Vagina (tissue), 2 donors: ENCODE results near the gene ADAM8. TPM values are rescaled to one million over a fixed set of nuclear protein-coding genes. Genes with fewer than 3 reads are reported as not detected.

Source experiments
- DNase-seq, 2 donors: peaks; one replicate each; pipeline ENCODE4 v3.0.0-alpha.2; 2017; ENCODE audit errors: extremely low spot score in 2 of 2
- H3K27ac ChIP-seq: fragments of 200-600 bp; sonication (generic); one replicate; pipeline ENCODE4 v1.5.1; 2019
- H3K27me3 ChIP-seq: fragments of 200-600 bp; sonication (generic); one replicate; pipeline ENCODE4 v1.5.1; 2019
- H3K36me3 ChIP-seq, 2 donors: fragments of 200-600 bp; sonication (generic); one replicate each; pipeline ENCODE4 v1.5.1; 2017 to 2019
- H3K4me1 ChIP-seq: fragments of 200-600 bp; sonication (generic); one replicate; pipeline ENCODE4 v1.5.1; 2019
- H3K4me3 ChIP-seq, 2 donors: fragments of 200-600 bp; sonication (generic); 1 replicate in 1 of 2; 2 replicates in 1 of 2; pipeline ENCODE4 v1.5.1; 2016 to 2019
- H3K9me3 ChIP-seq: fragments of 200-600 bp; sonication (generic); one replicate; pipeline ENCODE4 v1.5.1; 2019
- POLR2A ChIP-seq, 2 donors: fragments of 450-650 bp; IDR thresholded peaks; one replicate each; pipeline ENCODE4 v1.6.1; 2017; ENCODE audit warnings: antibody characterized with exemption in 2 of 2, mild to moderate bottlenecking in 2 of 2, moderate library complexity in 2 of 2
- POLR2AphosphoS5 ChIP-seq, 2 donors: sonication (generic); formaldehyde crosslinking; IDR thresholded peaks; one replicate each; pipeline ENCODE4 v1.9.0; 2017; ENCODE audit warnings: antibody characterized with exemption in 2 of 2, mild to moderate bottlenecking in 2 of 2, low read depth in 1 of 2; ENCODE audit not compliant: insufficient read depth in 1 of 2
- intact Hi-C: fragments of 100-400 bp; cut with DNase I; formaldehyde crosslinking; loops from one replicate; pipeline ENCODE4 v1.15.1; 2023
- total RNA-seq: library from RNA; depleted of rRNA; stranded (reverse); fragments of >200 nt; gene quantifications from one replicate; pipeline ENCODE4 v1.2.3, GENCODE V29; 2016
- TF ChIP-seq, protein P1 (sequence below), 3 experiments: fragments of 450-650 bp in 2 of 3; fragments of 200-600 bp in 1 of 3; sonication (generic) in 1 of 3; IDR thresholded peaks; one replicate each; pipeline ENCODE4 v1.5.1; 2017 to 2019; ENCODE audit warnings: antibody characterized with exemption in 3 of 3, mild to moderate bottlenecking in 2 of 3, moderate library complexity in 2 of 3

Gene ADAM8
- total RNA-seq, 1 donor from 2014 or later = 11.0 TPM

DNA sequence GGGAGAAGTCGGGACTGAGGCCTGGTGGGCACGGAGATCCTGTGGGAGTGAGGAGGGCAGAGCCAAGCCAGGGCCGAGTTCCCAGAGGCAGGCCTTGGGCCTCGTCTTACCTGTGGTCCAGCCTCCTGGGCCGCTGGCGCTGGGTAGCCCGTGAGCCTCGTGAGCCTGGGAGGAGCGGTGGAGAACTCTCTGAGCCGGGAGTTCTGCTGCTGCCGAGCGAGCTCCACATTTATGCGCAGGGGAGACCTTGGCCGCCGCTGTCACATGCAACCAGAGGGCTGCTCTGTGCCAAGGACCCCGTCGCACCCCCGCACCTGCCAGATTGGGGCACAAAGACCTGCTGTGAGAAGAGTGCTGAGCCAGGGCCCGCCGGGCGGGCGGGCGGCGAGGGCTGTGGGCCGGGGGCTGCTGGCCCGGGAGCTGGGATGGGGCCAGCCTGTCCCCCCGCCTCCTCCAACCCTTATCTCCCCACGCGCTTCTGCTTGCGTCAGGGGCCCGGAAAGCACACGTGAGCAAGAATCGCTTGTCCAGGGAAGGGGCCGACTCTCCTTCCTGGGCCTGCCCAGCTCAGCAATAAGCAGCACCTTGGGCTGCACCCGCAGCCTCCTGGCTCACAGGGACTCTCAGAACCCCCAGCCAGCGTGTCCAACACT, 28.9 kb downstream of the ADAM8 start:
- H3K4me1 ChIP-seq = no peaks in the 10 kb centered on the region
- no peaks in the 10 kb centered on the region for H3K9me3 ChIP-seq
- no peaks in the 10 kb centered on the region for H3K36me3 ChIP-seq
- H3K27ac ChIP-seq = no peak overlapping the region
- DNase-seq = no peak
- H3K4me3 ChIP-seq = no peak overlapping the region
- intact Hi-C loops = no loop called here
- TF ChIP-seq, protein P1, sequence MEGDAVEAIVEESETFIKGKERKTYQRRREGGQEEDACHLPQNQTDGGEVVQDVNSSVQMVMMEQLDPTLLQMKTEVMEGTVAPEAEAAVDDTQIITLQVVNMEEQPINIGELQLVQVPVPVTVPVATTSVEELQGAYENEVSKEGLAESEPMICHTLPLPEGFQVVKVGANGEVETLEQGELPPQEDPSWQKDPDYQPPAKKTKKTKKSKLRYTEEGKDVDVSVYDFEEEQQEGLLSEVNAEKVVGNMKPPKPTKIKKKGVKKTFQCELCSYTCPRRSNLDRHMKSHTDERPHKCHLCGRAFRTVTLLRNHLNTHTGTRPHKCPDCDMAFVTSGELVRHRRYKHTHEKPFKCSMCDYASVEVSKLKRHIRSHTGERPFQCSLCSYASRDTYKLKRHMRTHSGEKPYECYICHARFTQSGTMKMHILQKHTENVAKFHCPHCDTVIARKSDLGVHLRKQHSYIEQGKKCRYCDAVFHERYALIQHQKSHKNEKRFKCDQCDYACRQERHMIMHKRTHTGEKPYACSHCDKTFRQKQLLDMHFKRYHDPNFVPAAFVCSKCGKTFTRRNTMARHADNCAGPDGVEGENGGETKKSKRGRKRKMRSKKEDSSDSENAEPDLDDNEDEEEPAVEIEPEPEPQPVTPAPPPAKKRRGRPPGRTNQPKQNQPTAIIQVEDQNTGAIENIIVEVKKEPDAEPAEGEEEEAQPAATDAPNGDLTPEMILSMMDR (IDR thresholded peaks at IDR 0.05) = no peak
- TF ChIP-seq POLR2A (IDR thresholded peaks at IDR 0.05) = no peak
- TF ChIP-seq POLR2AphosphoS5 (IDR thresholded peaks at IDR 0.05; ENCODE audit: insufficient read depth in 1 of 2, low read depth in 1 of 2) = no peak
- peaks cover 4% of the 10 kb centered on the region for H3K27me3 ChIP-seq

DNA sequence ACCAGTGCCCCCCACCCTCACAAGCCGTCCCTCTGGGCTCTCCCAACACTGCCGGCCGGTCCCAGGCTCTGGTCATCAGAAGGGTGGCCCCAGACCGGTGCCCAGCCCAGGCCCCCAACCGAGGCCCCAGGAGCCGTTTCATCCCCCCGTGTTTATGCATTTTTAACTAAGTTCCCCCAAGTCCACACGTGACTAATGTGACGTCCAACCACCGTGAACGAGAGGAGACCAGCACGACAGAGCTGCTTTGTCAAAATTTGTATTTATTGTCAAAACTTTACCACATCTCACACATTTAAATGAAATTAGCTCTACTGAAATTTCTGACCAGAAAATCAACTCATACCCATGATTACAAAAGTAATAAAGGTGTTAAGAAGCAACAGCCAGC, 30.4 kb downstream of the ADAM8 start:
- H3K36me3 ChIP-seq = no peaks in the 10 kb centered on the region
- DNase-seq = no peak
- no peak overlapping the region for H3K4me3 ChIP-seq
- TF ChIP-seq, protein P1 (IDR thresholded peaks at IDR 0.05) = no peak
- no peak for TF ChIP-seq POLR2A (IDR thresholded peaks at IDR 0.05)
- TF ChIP-seq POLR2AphosphoS5 (IDR thresholded peaks at IDR 0.05; ENCODE audit: insufficient read depth in 1 of 2, low read depth in 1 of 2) = no peak
- intact Hi-C loops = no loop called here
- H3K27me3 ChIP-seq = peaks cover 4% of the 10 kb centered on the region
- no peaks in the 10 kb centered on the region for H3K9me3 ChIP-seq
- H3K27ac ChIP-seq = no peak overlapping the region
- H3K4me1 ChIP-seq = peaks cover 3% of the 10 kb centered on the region

DNA sequence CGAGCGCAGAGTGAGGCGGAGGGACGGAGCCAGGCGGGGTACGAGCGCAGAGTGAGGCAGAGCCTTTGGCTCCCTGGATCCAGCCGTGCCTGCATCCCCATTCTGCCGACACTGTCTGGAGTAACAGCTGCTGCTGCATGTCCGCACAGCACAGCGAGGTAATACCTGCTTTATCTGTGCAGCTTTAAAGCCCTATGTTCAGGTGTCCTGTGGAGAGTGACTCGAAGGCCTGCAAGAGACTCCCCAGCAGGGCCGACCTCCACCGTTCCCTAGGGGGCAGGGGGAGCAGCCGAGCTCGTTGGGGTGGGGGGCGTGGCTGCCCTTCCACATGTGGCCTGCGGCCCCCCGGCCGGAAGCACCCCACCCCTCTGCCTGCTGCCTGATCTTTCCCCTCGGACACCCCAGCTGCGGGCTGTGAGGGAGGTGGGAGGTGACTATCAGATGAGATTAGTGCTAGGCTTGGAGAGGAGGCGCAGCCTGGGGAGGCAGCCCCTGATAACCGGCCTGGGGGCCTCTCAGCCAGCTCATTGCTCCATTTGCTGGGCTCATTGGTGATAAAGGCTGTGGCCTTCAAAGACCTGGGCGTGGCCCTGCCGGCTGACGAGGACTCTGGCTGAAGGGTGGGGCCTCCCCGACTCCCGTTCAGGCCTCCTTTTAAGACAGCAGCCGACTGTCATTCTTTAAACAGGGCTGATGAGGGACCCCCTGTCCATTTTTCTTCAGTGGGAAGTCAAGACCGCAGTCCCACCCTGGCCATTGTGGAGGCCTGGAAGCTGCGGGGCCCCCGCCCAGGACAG, 31.0 kb downstream of the ADAM8 start:
- peaks cover 5% of the 10 kb centered on the region for H3K4me1 ChIP-seq
- H3K36me3 ChIP-seq = no peaks in the 10 kb centered on the region
- TF ChIP-seq POLR2AphosphoS5 (IDR thresholded peaks at IDR 0.05; ENCODE audit: insufficient read depth in 1 of 2, low read depth in 1 of 2) (no peak), POLR2A (IDR thresholded peaks at IDR 0.05) (no peak)
- TF ChIP-seq, protein P1 (IDR thresholded peaks at IDR 0.05) = no peak
- no peak overlapping the region for H3K4me3 ChIP-seq
- no peak overlapping the region for H3K27ac ChIP-seq
- DNase-seq = no peak
- H3K27me3 ChIP-seq = peaks cover 4% of the 10 kb centered on the region
- H3K9me3 ChIP-seq = no peaks in the 10 kb centered on the region
- intact Hi-C loops = no loop called here

DNA sequence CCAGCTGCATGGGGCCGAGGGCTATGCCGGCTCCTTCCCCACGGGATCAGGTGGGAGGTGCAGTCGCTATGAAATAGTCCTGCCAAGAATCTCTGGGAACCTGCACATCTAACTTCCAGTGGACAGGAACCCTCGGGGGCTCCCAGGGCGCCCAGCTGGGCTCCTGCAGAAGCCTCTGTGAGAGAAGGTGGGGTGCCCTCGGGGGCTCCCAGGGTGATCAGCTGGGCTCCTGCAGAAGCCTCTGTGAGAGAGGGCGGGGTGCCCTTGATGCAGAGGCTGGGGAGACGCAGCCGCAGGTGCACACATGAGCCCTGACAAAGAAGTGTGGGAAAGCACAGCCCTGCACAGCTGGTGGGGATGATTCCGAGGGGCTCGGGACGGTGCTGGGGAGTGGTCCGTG, 33.1 kb downstream of the ADAM8 start:
- Histone ChIP-seq H3K4me1 (peaks cover 5% of the 10 kb centered on the region), H3K36me3 (no peaks in the 10 kb centered on the region), H3K9me3 (no peaks in the 10 kb centered on the region), H3K27ac (no peak overlapping the region), H3K4me3 (no peak overlapping the region), H3K27me3 (peaks cover 4% of the 10 kb centered on the region)
- no peak for DNase-seq
- intact Hi-C loops = no loop called here
- no peak for TF ChIP-seq POLR2AphosphoS5 (IDR thresholded peaks at IDR 0.05; ENCODE audit: insufficient read depth in 1 of 2, low read depth in 1 of 2)

DNA sequence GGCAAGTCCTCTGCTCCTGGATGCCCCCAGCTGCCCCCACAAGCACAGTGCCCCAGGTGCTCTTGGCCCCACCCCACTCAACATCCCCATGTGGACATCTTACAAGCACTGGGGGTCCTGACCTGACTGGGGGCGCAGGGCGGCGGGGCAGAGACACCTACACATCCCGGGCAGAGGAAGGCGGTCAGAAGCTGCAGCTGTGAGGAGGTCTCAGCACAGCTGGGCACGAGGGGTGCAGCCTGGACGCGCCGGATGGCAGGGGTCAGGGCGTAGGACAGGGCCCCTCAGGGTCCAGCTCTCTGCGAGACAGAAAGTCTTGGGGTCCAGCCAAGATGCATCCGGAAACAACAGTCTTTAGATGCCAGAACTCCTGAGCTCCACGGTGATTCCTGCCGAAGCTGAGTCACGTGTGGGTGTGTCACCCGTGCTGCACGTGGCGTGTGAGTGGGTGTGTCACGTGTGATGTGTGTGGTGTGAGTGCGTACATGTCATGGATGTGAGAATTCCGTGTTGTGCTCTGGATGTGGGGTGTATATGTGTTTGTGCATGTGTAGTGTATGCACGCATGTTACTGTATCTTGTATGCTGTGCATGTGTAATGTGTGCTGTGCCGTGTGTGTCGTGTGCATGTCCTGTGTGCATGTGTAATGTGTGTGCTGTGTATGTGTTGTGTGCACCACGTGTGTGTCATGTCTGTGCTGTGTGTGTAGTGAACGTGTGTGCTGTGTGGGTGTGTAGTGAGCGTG, 33.9 kb downstream of the ADAM8 start:
- no peak overlapping the region for H3K27ac ChIP-seq
- H3K9me3 ChIP-seq = no peaks in the 10 kb centered on the region
- H3K4me1 ChIP-seq = peaks cover 10% of the 10 kb centered on the region
- intact Hi-C loops = no loop called here
- no peak overlapping the region for H3K4me3 ChIP-seq
- no peaks in the 10 kb centered on the region for H3K27me3 ChIP-seq
- TF ChIP-seq, protein P1 (IDR thresholded peaks at IDR 0.05) = no peak
- TF ChIP-seq POLR2AphosphoS5 (IDR thresholded peaks at IDR 0.05; ENCODE audit: insufficient read depth in 1 of 2, low read depth in 1 of 2) = no peak
- no peak for TF ChIP-seq POLR2A (IDR thresholded peaks at IDR 0.05)
- no peaks in the 10 kb centered on the region for H3K36me3 ChIP-seq
- no peak for DNase-seq
